ENCODE results near the gene TMEM154. TPM values are rescaled to one million over a fixed set of nuclear protein-coding genes. Genes with fewer than 3 reads are reported as not detected.

TMEM154 gene
- polyA plus RNA-seq, 1 donor from 2014 or later, result not detected

GRCh38 chr4:152619556-152619955, 60.2 kb downstream of the TMEM154 start:
- Histone ChIP-seq H3K9ac (ENCODE audit: low read length) (no peak overlapping the region), H3K27me3 (ENCODE audit: insufficient read depth, low read depth, low read length) (no peaks in the 10 kb centered on the region), H3K4me2 (ENCODE audit: low read length) (no peak overlapping the region), H3K4me3 (ENCODE audit: low read length) (no peak overlapping the region), H3K9me2 (ENCODE audit: insufficient read depth, low read length) (no peaks in the 10 kb centered on the region), H3K27ac (ENCODE audit: low read length) (no peak overlapping the region), H3K79me2 (replicated peaks; ENCODE audit: insufficient read depth, low read length) (no peaks in the 10 kb centered on the region), H4K20me1 (ENCODE audit: insufficient read depth) (no peaks in the 10 kb centered on the region), H3F3A (ENCODE audit: insufficient read depth, low read length, poor library complexity, severe bottlenecking) (no peaks in the 10 kb centered on the region), H3K9me3 (ENCODE audit: low read length) (no peaks in the 10 kb centered on the region), H3K36me3 (ENCODE audit: insufficient read depth, low read length) (no peaks in the 10 kb centered on the region), H2AFZ (ENCODE audit: low read depth, low read length) (no peak overlapping the region)
- TF ChIP-seq CTCF (IDR thresholded peaks at IDR 0.05; ENCODE audit: poor library complexity, severe bottlenecking) (no peak), REST (IDR thresholded peaks at IDR 0.05; ENCODE audit: borderline replicate concordance) (no peak), RAD21 (conservative IDR thresholded peaks at IDR 0.05) (no peak), EP300 (conservative IDR thresholded peaks at IDR 0.05; ENCODE audit: poor library complexity, severe bottlenecking) (no peak)

GRCh38 chr4:152618971-152619370, 60.8 kb downstream of the TMEM154 start:
- no peaks in the 10 kb centered on the region for H3K9me3 ChIP-seq (ENCODE audit: low read length)
- no peak overlapping the region for H3K4me2 ChIP-seq (ENCODE audit: low read length)
- no peak overlapping the region for H3K9ac ChIP-seq (ENCODE audit: low read length)
- no peak for TF ChIP-seq TAF1 (IDR thresholded peaks at IDR 0.05; ENCODE audit: low read depth)
- TF ChIP-seq EP300 (conservative IDR thresholded peaks at IDR 0.05; ENCODE audit: poor library complexity, severe bottlenecking), result no peak
- TF ChIP-seq POLR2AphosphoS5 (IDR thresholded peaks at IDR 0.05), result no peak
- no peak for TF ChIP-seq CTCF (IDR thresholded peaks at IDR 0.05; ENCODE audit: poor library complexity, severe bottlenecking)
- TF ChIP-seq SMC3 (conservative IDR thresholded peaks at IDR 0.05; ENCODE audit: poor library complexity), result no peak
- TF ChIP-seq EZH2 (IDR thresholded peaks at IDR 0.05; ENCODE audit: borderline replicate concordance, insufficient read depth, low read length, poor library complexity, severe bottlenecking), result no peak
- TF ChIP-seq MXI1 (conservative IDR thresholded peaks at IDR 0.05; ENCODE audit: poor library complexity, severe bottlenecking), result no peak
- TF ChIP-seq REST (IDR thresholded peaks at IDR 0.05; ENCODE audit: borderline replicate concordance), result no peak
- no peak for TF ChIP-seq RAD21 (conservative IDR thresholded peaks at IDR 0.05)
- H2AFZ ChIP-seq (ENCODE audit: low read depth, low read length), result no peak overlapping the region
- no peaks in the 10 kb centered on the region for H3K27me3 ChIP-seq (ENCODE audit: insufficient read depth, low read depth, low read length)
- H3K4me3 ChIP-seq (ENCODE audit: low read length), result no peak overlapping the region
- no peak overlapping the region for H3K27ac ChIP-seq (ENCODE audit: low read length)
- H3K79me2 ChIP-seq (replicated peaks; ENCODE audit: insufficient read depth, low read length), result no peaks in the 10 kb centered on the region
- no peaks in the 10 kb centered on the region for H3K36me3 ChIP-seq (ENCODE audit: insufficient read depth, low read length)
- no peaks in the 10 kb centered on the region for H4K20me1 ChIP-seq (ENCODE audit: insufficient read depth)
- H3F3A ChIP-seq (ENCODE audit: insufficient read depth, low read length, poor library complexity, severe bottlenecking), result no peaks in the 10 kb centered on the region
- no peaks in the 10 kb centered on the region for H3K9me2 ChIP-seq (ENCODE audit: insufficient read depth, low read length)
